OCI-LY7 (cell line): ENCODE data around the gene MS4A10. TPM values are rescaled to one million over a fixed set of nuclear protein-coding genes. Genes with fewer than 3 reads are reported as not detected.

Experiments
- BruUV-seq: library from RNA; stranded (reverse); fragments of 400-500 nt; replicated peaks from 2 replicates; lab custom pipeline; 2021; lab: Mats Ljungman, UMichigan
- CTCF ChIA-PET: fragments of 300-600 bp; sonication (Branson Sonifier 250); formaldehyde crosslinking; loops from one replicate; lab custom pipeline; 2022; ENCODE audit warnings: antibody characterized with exemption; ENCODE audit not compliant: unreplicated experiment; lab: Charles Lee
- POLR2A ChIA-PET: fragments of 300-600 bp; sonication (Branson Sonifier 250); formaldehyde crosslinking; loops from one replicate; lab custom pipeline; 2022; ENCODE audit warnings: antibody characterized with exemption; lab: Charles Lee
- DNase-seq: peaks from one replicate; pipeline ENCODE4 v3.0.0-alpha.2; 2015; ENCODE audit warnings: low spot score
- H2AFZ ChIP-seq: fragments of 200-600 bp; sonication (generic), shearing (Covaris generic); 2 replicates; pipeline ENCODE4 v1.6.1; 2014; ENCODE audit warnings: mild to moderate bottlenecking, antibody characterized with exemption, low read length, moderate library complexity
- H3K27ac ChIP-seq: fragments of 200-600 bp; sonication (generic); 2 replicates; pipeline ENCODE4 v1.5.1; 2014; ENCODE audit warnings: mixed run types, low read depth, mild to moderate bottlenecking, moderate library complexity, low read length, inconsistent platforms; ENCODE audit not compliant: poor library complexity, severe bottlenecking
- H3K36me3 ChIP-seq: fragments of 200-600 bp; sonication (generic); 2 replicates; pipeline ENCODE4 v1.6.1; 2014; ENCODE audit warnings: mild to moderate bottlenecking, antibody characterized with exemption, low read length, moderate library complexity, mixed read lengths; ENCODE audit not compliant: insufficient read depth
- H3K4me1 ChIP-seq: fragments of 200-600 bp; sonication (generic); 2 replicates; pipeline ENCODE4 v1.5.1; 2014; ENCODE audit warnings: mild to moderate bottlenecking, low read length; ENCODE audit not compliant: insufficient read depth, poor library complexity, severe bottlenecking
- H3K4me2 ChIP-seq: fragments of 200-600 bp; sonication (generic); 2 replicates; pipeline ENCODE4 v1.6.1; 2014; ENCODE audit warnings: mild to moderate bottlenecking, low read length
- H3K4me3 ChIP-seq: fragments of 200-600 bp; sonication (generic); 2 replicates; pipeline ENCODE4 v1.5.1; 2014; ENCODE audit warnings: mild to moderate bottlenecking, low read depth, low read length; ENCODE audit not compliant: poor library complexity, severe bottlenecking
- H3K79me2 ChIP-seq: fragments of 200-600 bp; sonication (generic); 2 replicates; pipeline ENCODE4 v1.6.1; 2016; ENCODE audit warnings: low read depth, mild to moderate bottlenecking, low read length, moderate library complexity, mixed read lengths; ENCODE audit not compliant: insufficient read depth
- H3K9me2 ChIP-seq: fragments of 200-600 bp; sonication (generic); 2 replicates; pipeline ENCODE4 v1.6.1; 2016; ENCODE audit warnings: mild to moderate bottlenecking, low read length, mixed read lengths; ENCODE audit not compliant: insufficient read depth
- H3K9me3 ChIP-seq: fragments of 200-600 bp; sonication (generic); 2 replicates; pipeline ENCODE4 v1.6.1; 2014; ENCODE audit warnings: mild to moderate bottlenecking, mixed run types, low read length, mixed read lengths
- H4K20me1 ChIP-seq: fragments of 200-600 bp; sonication (generic); 2 replicates; pipeline ENCODE4 v1.6.1; 2014; ENCODE audit warnings: mild to moderate bottlenecking, antibody characterized with exemption, low read length, moderate library complexity, mixed read lengths; ENCODE audit not compliant: insufficient read depth
- EZH2phosphoT487 ChIP-seq: fragments of 200-600 bp; sonication (generic); IDR thresholded peaks from 2 replicates; pipeline ENCODE4 v1.6.1; 2018; ENCODE audit warnings: low read depth, borderline replicate concordance, mild to moderate bottlenecking, mixed run types, antibody characterized with exemption, low read length, moderate library complexity, mixed read lengths
- intact Hi-C: fragments of 100-400 bp; cut with micrococcal nuclease; formaldehyde crosslinking; loops from one replicate; pipeline ENCODE4 v1.10.0; 2022; ENCODE audit not compliant: unreplicated experiment
- total RNA-seq, 2 experiments: library from RNA; depleted of rRNA in 1 of 2; stranded (reverse); fragments of >200 nt in 1 of 2; shearing (Covaris generic) in 1 of 2; gene quantifications; 2 replicates each; pipeline ENCODE4 v1.2.3, GENCODE V29; 2014 to 2022
- TF ChIP-seq, protein P1 (sequence below): fragments of 200-600 bp; sonication (generic); conservative IDR thresholded peaks from 2 replicates; pipeline ENCODE4 v1.5.1; 2014; ENCODE audit warnings: mild to moderate bottlenecking, antibody characterized with exemption, low read length, moderate library complexity, mixed read lengths

Gene MS4A10
- total RNA-seq, 2 experiments from 2014 or later: not detected

DNA sequence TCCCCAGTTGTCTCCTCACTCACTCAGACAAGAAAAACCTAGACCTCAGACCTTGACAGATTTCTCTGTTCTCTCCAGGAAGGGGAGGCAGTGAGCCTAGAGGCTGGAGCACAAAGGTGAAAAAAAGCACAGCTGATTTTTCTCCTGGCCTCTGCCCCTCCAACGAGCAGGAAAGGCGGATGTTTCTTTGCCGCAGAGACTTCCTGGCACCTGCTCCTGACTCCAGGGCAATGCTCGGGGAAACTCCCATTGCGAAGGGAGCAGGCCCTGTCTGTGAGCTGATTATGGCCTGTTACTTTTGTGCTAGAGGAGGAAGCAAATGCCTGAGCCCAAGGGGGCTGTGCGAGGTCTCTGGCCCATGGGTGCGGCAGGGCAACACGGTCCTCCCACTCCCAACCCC, 25.4 kb downstream of the MS4A10 start:
- CTCF ChIA-PET: no interaction called here
- no TSS peak for BruUV-seq

DNA sequence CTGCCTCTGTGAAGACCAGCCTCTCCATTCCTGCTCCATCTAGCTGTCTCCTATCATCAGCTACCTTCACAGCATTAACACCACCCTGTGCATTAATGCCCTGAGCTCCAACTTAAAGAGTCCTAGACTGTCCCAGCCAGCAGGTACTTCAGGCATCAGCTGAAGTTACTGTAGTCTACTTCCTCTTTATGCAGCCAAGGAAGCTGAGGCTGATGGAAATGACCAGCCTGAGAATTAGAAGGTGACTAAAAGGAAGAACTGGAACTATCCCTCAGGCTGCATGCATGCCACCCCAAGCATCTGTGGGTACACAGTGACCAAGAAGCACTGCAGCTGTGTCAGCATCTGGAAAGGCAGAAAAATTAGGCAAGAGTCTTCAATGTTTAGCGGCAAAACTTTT, 28.2 kb downstream of the MS4A10 start:
- CTCF ChIA-PET: no interaction called here
- POLR2A ChIA-PET: no interaction called here

More for the DNA sequence above, 25.4 kb downstream of the MS4A10 start:
- Histone ChIP-seq H3K9me3 (peaks cover 7% of the 10 kb centered on the region; the same call in 1 of the 2 replicates), H3K4me3 (no peak overlapping the region), H3K79me2 (no peaks in the 10 kb centered on the region), H3K4me2 (no peak overlapping the region), H3K36me3 (no peaks in the 10 kb centered on the region), H3K4me1 (no peaks in the 10 kb centered on the region), H4K20me1 (no peaks in the 10 kb centered on the region), H3K27ac (no peak overlapping the region), H3K9me2 (no peaks in the 10 kb centered on the region), H2AFZ (no peak overlapping the region)
- TF ChIP-seq, protein P1, sequence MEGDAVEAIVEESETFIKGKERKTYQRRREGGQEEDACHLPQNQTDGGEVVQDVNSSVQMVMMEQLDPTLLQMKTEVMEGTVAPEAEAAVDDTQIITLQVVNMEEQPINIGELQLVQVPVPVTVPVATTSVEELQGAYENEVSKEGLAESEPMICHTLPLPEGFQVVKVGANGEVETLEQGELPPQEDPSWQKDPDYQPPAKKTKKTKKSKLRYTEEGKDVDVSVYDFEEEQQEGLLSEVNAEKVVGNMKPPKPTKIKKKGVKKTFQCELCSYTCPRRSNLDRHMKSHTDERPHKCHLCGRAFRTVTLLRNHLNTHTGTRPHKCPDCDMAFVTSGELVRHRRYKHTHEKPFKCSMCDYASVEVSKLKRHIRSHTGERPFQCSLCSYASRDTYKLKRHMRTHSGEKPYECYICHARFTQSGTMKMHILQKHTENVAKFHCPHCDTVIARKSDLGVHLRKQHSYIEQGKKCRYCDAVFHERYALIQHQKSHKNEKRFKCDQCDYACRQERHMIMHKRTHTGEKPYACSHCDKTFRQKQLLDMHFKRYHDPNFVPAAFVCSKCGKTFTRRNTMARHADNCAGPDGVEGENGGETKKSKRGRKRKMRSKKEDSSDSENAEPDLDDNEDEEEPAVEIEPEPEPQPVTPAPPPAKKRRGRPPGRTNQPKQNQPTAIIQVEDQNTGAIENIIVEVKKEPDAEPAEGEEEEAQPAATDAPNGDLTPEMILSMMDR: no peak
- no peak for DNase-seq
- intact Hi-C loops: no loop called here
- POLR2A ChIA-PET: no interaction called here

DNA sequence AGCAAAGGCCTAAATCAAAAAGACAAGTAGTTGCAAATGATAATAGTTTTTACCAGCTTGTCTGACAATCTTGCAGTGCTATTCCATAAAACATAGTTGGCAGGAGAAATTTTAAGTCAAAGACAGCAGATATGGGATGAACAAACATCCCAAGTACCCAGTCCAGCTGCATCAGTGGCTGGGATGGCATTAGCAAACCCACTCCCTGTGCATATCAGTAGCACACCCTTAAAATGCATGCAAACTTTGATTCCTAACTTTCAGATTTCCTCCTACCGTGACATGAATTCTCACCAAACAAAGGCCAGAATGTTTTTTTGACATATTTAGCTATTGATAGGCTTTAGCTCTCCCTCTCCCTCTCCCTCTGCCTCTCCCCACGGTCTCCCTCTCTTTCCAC, 29.0 kb downstream of the MS4A10 start:
- TF ChIP-seq, protein P1: no peak
- TF ChIP-seq EZH2phosphoT487: no peak
- no peak overlapping the region for H2AFZ ChIP-seq
- H3K79me2 ChIP-seq: no peaks in the 10 kb centered on the region
- H3K9me3 ChIP-seq: peaks cover 18% of the 10 kb centered on the region; the same call in 1 of the 2 replicates
- POLR2A ChIA-PET: no interaction called here
- no peak overlapping the region for H3K27ac ChIP-seq
- DNase-seq: no peak
- H3K9me2 ChIP-seq: no peaks in the 10 kb centered on the region
- BruUV-seq: no TSS peak
- H3K4me1 ChIP-seq: no peaks in the 10 kb centered on the region
- no peak overlapping the region for H3K4me3 ChIP-seq
- H3K36me3 ChIP-seq: no peaks in the 10 kb centered on the region
- H3K4me2 ChIP-seq: no peak overlapping the region
- CTCF ChIA-PET: no interaction called here
- intact Hi-C loops: no loop called here
- H4K20me1 ChIP-seq: no peaks in the 10 kb centered on the region

More for the DNA sequence above, 28.2 kb downstream of the MS4A10 start:
- no peaks in the 10 kb centered on the region for H3K79me2 ChIP-seq
- H3K4me3 ChIP-seq: no peak overlapping the region
- BruUV-seq: no TSS peak
- TF ChIP-seq EZH2phosphoT487: no peak
- TF ChIP-seq, protein P1: no peak
- peaks cover 18% of the 10 kb centered on the region; the same call in 1 of the 2 replicates for H3K9me3 ChIP-seq
- H2AFZ ChIP-seq: no peak overlapping the region
- H3K27ac ChIP-seq: no peak overlapping the region
- no peak overlapping the region for H3K4me2 ChIP-seq
- intact Hi-C loops: no loop called here
- no peaks in the 10 kb centered on the region for H4K20me1 ChIP-seq
- H3K4me1 ChIP-seq: no peaks in the 10 kb centered on the region
- H3K36me3 ChIP-seq: no peaks in the 10 kb centered on the region
- no peaks in the 10 kb centered on the region for H3K9me2 ChIP-seq
- DNase-seq: no peak
